GM18508 (cell line): ENCODE data around the gene HASPIN.
"Not testable (repeated sequence)": the region's sequence is repeated elsewhere in the genome, so short reads cannot be mapped to it uniquely, and the experiment has no call there.

Experiments
- ATAC-seq: cut with Tn5 transposase; IDR thresholded peaks from one replicate; pipeline ENCODE4 v1.9.1; 2021; ENCODE audit warnings: moderate number of reproducible peaks; ENCODE audit not compliant: insufficient read depth, unreplicated experiment

The HASPIN gene

DNA sequence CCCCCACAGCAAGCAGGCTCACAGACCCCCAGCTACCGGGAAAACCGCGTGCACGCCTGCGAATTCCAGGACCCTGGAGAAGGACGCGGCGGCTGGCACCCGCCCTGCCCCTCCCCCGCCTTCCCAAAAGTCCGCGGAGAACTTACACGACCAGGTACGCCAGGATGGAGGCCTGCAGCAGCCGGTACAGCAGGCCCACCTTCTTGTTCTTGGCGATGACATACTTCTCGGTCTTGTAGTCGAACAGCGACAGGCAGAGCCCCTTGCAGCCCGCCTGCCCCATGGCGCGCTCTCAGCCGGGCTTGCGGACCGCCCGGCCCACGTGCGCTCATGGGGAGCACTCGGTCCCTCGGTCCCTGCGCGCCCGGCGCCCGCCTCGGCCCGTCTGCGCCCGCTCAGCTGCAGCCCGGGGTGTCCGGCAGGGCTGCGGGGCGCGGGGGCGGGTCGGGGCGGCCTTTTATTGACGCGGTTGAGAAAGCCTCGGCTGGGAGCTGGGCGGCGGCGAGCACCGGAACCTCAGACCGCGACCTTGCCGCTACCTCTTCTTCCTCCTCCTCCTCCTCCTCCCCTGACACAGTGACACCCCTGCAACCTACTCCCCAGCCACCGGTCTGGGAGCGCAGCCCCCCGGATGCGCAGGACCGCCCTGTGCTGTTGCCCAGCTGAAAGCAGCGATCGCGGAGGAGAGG is 27.8 kb upstream of the HASPIN start, which contains the start of gene P2RX5:
TSS of gene P2RX5 (minus strand) at position 433 of the 689 bp plus-strand sequence. CDS start at position 283, 150 bp downstream.
- no peak for ATAC-seq

DNA sequence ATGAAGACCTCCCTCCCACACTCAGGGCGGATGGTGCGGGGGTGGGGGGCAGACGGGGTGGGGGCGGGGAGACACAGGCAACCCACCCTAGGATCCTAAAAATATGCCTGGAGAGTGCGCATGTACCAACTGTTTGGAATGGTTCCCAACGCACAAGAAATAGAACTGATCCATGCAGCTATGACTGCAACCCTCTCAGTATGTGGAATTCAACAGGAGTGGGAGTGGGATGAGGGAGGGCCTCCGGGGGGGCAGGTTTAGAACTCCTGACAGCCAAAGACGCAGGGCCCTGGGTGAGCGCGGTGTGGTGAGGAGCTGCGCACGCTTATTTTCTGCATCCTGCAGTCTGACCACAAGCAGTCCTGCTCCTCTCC is 26.6 kb upstream of the HASPIN start:
- ATAC-seq, result no peak

DNA sequence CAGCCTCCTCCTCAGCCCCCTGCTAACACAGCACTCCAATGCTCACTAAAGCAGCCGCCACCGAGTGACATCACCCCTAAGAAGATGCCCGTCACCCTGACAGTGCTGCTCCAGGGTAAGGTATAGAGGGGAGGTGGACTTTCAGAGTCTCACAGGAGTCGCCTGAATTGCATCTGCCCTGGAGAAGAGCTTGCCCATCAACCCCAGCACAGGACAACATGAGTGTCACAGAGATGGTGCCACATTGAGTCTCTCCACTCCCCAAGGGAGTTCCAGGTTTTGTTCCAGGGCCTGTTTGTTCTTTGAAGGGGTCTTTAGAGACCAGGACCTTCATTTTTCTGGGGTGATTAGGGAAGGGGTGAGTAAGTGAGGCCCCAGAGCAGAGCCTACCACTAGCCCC is 25.6 kb upstream of the HASPIN start:
- ATAC-seq, result no peak

DNA sequence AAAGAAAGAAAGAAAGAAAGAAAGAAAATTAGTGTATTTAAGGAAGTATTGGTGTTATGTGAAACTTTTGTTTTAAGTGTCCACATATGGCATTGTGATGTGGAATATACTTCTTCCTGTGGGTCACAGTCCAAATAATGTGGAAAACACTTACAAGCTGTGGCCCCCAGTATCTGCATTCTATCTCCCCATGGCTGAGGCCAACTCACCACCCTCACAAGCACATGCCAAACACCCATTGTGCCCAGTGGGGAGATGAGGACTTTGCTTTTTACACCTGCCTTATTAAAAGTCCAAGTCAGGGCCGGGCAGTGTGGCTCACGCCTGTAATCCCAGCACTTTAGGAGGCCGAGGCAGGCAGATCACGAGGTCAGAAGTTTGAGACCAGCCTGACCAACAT is 23.8 kb upstream of the HASPIN start:
- ATAC-seq, result no peak

GRCh38 chr17:3702041-3702539 is 21.6 kb upstream of the HASPIN start:
- not testable (repeated sequence) for ATAC-seq

DNA sequence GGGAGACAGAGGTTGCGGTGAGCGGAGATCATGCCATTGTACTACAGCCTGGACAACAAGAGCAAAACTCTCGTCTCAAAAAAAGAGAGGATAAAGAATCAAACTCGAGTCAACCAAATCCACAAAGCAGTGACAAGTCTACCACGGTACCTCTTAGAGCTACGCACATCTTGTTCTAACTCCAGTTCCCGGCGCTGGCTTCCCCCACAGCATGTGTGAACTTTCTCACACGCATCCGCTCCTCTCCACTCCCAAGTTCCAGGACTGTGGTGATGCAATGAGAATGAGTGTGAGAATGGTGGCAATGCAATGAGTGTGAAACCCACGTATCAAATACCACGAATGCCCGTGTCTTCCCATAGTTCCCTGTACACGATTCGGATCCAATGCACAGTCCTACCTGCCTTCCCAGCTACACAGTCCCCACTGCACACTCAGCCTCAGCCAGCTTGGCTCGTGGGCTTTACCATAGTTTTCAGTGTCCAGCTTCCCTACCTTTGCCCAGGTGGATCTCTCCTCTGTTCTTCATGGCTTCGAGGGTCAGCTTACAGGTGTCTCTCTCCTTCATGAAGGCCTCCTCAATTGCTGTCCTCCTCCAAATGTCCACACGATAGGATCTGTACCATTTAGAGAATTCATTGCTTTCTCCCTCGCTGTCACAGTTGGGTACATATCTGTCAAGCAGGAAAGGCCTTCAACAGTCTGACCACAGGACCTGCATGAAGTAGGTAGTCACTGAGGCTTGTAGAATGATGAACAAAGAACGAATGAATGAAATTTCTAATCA is 18.6 kb upstream of the HASPIN start:
- no peak for ATAC-seq

- not testable (repeated sequence) for ATAC-seq
Measured at GRCh38 chr17:3705718-3705984, 18.1 kb upstream of the HASPIN start.

DNA sequence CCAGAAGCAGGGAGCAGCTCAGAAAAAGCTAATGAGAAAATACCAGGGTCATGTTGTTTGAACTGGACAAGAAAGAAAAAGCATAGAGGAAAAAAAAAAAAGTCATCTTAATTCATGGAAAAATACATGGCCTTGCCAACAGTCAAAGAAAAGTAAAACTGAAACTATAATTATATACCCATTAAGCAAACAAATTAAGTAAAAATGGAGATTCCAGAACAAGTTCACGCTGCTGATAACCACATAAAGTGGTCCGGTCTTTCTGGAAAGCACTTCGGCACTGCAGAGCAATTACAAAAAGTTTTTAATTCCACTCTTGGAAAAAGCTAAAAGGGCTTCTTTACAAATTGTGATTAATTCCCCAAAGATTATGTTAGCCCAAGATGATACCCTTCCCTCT is 15.3 kb upstream of the HASPIN start:
- no peak for ATAC-seq

DNA sequence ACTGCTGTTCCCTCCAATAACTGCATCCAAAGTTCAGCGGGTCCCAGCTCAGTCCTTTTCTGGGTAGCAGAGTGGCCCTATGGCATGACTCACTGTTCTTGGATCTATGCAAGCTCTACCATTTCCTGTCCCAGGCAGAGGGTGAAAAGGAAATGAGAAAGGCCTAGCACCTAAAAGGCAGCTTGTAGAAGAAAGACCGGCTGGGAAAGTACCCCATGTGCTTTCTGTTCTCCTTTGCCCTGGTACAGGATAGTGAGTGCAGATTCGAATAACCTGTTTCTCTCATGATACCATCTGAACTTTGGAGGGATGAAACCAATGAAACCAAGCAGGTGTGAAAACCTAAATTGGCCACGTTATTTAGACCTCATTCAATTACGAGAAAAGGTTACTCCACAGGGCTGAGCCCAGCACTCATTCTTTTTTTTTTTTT is 12.7 kb upstream of the HASPIN start:
- peak; percentile 88 for ATAC-seq

- ATAC-seq, result no peak
Measured at GRCh38 chr17:3712811-3713463, 10.8 kb upstream of the HASPIN start.

DNA sequence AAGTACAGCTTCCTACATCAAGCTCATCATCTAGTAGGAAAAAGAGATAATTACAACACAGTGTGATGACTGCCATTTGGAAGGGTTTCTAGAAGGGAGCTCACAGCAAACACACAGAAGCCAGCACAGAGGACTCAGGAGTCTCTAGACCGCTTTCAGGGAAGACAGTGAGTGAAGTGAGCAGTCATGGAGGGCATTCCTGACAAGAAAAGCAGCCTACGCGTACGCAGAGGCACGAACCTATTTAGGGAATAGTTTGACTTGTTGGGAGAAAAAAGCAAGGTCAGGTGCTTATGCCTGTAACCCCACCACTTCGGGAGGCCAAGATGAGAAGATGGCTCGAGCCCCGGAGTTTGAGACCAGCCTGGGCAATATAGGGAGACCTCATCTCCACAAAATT is 8.4 kb upstream of the HASPIN start:
- ATAC-seq, result no peak

DNA sequence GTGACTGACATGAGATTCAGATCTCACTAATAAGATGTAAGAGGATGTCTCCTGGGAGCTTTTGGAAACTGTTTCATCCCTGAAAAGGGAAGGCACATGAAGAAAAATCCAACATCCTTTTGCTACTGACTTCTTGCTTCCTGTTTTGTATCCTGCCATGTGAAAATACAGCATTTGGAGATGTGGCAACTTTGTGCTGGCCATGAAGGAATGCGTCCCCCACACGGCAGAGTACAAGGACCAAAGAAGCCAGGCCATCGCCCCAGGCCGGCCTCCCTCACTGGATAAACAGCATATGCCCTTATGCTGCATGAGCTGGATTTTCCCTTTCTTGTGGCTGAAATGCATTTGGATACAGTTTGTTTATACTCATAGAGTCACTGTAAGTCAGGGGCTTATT is 5.5 kb upstream of the HASPIN start:
- no peak for ATAC-seq

DNA sequence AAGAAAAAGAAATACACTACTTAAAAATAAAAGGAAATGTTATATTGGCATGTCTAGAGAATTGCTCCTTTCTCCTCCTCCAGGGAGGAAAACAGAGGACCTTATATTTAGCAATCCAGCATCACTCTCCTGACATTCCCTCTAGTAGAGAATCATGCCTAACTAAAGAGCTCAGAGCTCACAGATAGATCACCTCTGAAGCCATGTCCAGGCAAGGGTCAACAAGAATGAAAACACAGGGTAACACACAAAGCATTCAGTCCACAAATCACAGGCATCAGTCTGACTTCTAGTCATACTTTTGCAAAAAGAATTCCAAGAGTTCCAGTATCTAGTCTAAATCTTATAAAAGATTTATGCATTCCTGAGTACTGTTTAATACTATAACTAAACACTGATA is 4.4 kb upstream of the HASPIN start:
- no peak for ATAC-seq

DNA sequence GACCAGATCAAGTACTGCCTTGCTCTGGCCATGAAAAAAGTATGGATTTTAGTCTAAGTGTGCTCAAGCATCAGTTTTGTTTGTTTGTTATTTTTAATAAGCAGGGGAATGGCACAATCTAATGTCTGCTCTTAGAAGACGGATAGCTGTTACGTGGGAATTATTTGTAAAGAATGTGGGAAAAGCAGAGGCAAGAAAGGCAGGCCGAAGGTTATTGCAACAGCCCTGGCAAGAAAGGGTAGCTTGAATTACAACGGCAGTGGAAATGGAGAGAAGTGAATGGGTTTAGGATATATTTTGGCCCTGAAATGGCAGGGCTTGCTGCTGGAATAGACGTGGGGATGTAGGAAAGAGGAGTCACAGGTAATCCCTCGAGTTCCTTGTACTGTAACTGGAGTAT is 987 bp upstream of the HASPIN start:
- no peak for ATAC-seq

- no peak for ATAC-seq
Measured at GRCh38 chr17:3723188-3723555, 531 bp upstream of the HASPIN start.

- no peak for ATAC-seq
Measured at GRCh38 chr17:3724378-3725077, 825 bp downstream of the HASPIN start.

DNA sequence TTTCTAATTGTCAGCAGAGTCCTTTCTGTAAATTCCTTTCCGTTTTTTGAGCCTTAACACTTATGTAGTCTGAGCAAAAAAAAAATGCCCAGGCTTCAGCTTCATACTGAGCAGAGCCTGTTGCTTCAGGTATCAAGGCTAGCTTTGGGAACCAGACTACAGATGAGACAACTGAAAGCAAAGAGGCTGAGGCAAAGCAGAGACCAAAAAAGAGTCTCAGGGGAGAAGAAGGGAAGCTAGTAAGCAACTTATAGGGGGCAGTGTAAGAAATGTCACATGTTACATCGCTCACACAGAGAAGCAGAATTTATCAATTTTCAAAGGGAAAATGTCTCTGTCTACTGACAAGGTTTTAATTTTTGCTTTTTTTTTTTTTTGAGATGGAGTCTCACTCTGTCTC is 3.3 kb downstream of the HASPIN start:
- ATAC-seq, result no peak

GRCh38 chr17:3728099-3728498 is 4.4 kb downstream of the HASPIN start:
- ATAC-seq, result not testable (repeated sequence)

DNA sequence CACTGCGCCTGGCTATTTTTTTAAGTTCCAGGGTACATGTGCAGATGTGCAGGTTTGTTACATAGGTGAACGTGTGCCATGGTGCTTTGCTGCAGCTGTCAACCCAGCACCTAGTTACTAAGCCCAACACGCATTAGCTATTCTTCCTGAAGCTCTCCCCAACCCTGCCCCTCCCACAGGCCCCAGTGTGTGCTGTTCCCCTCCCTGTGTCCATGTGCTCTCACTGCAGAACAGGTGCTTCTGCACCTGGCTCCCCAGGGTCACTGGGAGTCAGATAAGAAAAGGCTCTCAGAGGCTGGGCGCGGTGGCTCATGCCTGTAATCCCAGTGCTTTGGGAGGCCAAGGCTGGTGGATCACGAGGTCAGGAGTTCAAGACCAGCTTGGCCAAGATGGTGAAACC is 6.2 kb downstream of the HASPIN start:
- ATAC-seq, result no peak

GRCh38 chr17:3730881-3731429 is 7.3 kb downstream of the HASPIN start:
- no peak for ATAC-seq

DNA sequence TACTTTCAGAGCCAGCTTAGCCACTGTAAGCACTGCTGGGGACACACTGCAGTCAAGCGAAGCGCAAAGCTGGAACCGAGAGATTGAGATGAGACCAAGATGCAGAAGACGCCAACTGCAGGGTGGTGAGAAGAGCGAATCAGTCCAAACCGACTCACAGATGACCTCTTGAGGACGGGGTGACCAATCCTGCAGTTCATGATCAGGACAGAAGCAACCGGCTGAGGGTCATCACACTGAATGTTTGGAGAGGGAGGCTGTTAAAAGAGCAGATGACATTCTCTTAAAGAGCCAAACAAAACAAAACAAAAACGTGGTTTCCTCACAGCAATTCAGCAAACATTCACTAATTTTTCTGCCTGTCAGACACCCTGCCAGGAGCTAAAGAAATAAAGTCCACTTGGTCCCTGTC is 8.5 kb downstream of the HASPIN start:
- no peak for ATAC-seq
